Stimulated activated CD4-positive, alpha-beta T cell treated with anti-CD3 and anti-CD28 coated beads, Interleukin-1b, Interleukin-23, amount 100 ng/mL, for 24 hours (primary cell): Measurements from ENCODE around the gene AXIN1.

Experiments used
- DNase-seq, 4 experiments: peaks; one replicate each; pipeline ENCODE4 v3.0.0-alpha.2; 2020; ENCODE audit warnings: low read depth in 4 of 4, low spot score in 1 of 4

AXIN1 gene

GRCh38 chr16:283033-283805 is 69.3 kb downstream of the AXIN1 start, which contains the start of gene PDIA2:
PDIA2 (plus strand) TSS chr16:283164; CDS start chr16:283170, 6 bp downstream.
- DNase-seq = no peak

- DNase-seq = no peak
Measured at GRCh38 chr16:282491-282890, 70.0 kb downstream of the AXIN1 start.

- no peak for DNase-seq
Measured at GRCh38 chr16:281660-282255, 70.8 kb downstream of the AXIN1 start.

GRCh38 chr16:280991-281659 is 71.4 kb downstream of the AXIN1 start:
- DNase-seq = no peak

GRCh38 chr16:280552-280951 is 72.0 kb downstream of the AXIN1 start, which contains the start of gene ARHGDIG:
ARHGDIG (plus strand) TSS chr16:280591; CDS start chr16:280681, 90 bp downstream.
- DNase-seq = no peak

GRCh38 chr16:280005-280460 is 72.5 kb downstream of the AXIN1 start:
- no peak for DNase-seq

- no peak for DNase-seq
Measured at GRCh38 chr16:279531-279930, 73.0 kb downstream of the AXIN1 start.

GRCh38 chr16:278863-279366 is 73.6 kb downstream of the AXIN1 start:
- no peak for DNase-seq

- no peak for DNase-seq
Measured at GRCh38 chr16:276426-277077, 76.0 kb downstream of the AXIN1 start.

- DNase-seq = no peak
Measured at GRCh38 chr16:275786-276232, 76.7 kb downstream of the AXIN1 start, which contains the start of gene RGS11. RGS11 (minus strand) TSS chr16:275944; CDS start chr16:275911, 33 bp downstream.

GRCh38 chr16:275041-275641 is 77.4 kb downstream of the AXIN1 start:
- DNase-seq = no peak

GRCh38 chr16:273547-274421 is 78.7 kb downstream of the AXIN1 start:
- DNase-seq = no peak

- DNase-seq = no peak
Measured at GRCh38 chr16:272633-273546, 79.6 kb downstream of the AXIN1 start.

- no peak for DNase-seq
Measured at GRCh38 chr16:270381-271255, 81.9 kb downstream of the AXIN1 start.

GRCh38 chr16:269061-269796 is 83.3 kb downstream of the AXIN1 start:
- no peak for DNase-seq

GRCh38 chr16:268141-269053 is 84.1 kb downstream of the AXIN1 start:
- no peak for DNase-seq
